Cardiac muscle cell (in vitro differentiated cells and primary cell): ENCODE results near the gene TOP3B. TPM values are rescaled to one million over a fixed set of nuclear protein-coding genes. Genes with fewer than 3 reads are reported as not detected.

Experiments used
- DNase-seq, 2 donors: peaks; one replicate each; pipeline versions ENCODE4 v3.0.0 to v3.0.0-alpha.2; 2010 to 2017; ENCODE audit warnings: low read depth in 1 of 2, low spot score in 1 of 2
- H3K27ac ChIP-seq: fragments of 200-600 bp; sonication (generic); 2 replicates; pipeline ENCODE4 v1.5.1; 2016
- H3K27me3 ChIP-seq: fragments of 200-600 bp; sonication (generic); 2 replicates; pipeline ENCODE4 v1.6.0; 2016; ENCODE audit warnings: control low read depth
- H3K36me3 ChIP-seq: fragments of 200-600 bp; sonication (generic); 2 replicates; pipeline ENCODE4 v1.5.1; 2016; ENCODE audit warnings: control low read depth
- H3K4me1 ChIP-seq: fragments of 200-600 bp; sonication (generic); 2 replicates; pipeline ENCODE4 v1.8.1; 2017; ENCODE audit warnings: low read depth, mild to moderate bottlenecking, mixed run types
- H3K4me3 ChIP-seq: fragments of 200-600 bp; sonication (generic); 2 replicates; pipeline ENCODE4 v1.5.1; 2016; ENCODE audit warnings: mild to moderate bottlenecking
- H3K9me3 ChIP-seq: fragments of 200-600 bp; sonication (generic); 2 replicates; pipeline ENCODE4 v1.5.1; 2017; ENCODE audit warnings: low read depth, mild to moderate bottlenecking, control low read depth
- CTCF ChIP-seq: IDR thresholded peaks from 2 replicates; pipeline ENCODE4 v1.5.1; 2012; ENCODE audit warnings: low read depth, mild to moderate bottlenecking, low read length
- polyA plus RNA-seq: library from polyadenylated mRNA; unstranded; fragments of >200 nt; fragmentation: Nextera tagmentation; extraction: Ambion mirVana; gene quantifications from 2 replicates; pipeline ENCODE4 v1.2.1, GENCODE V29; 2016
- total RNA-seq: library from RNA; depleted of rRNA; stranded (reverse); fragments of >200 nt; gene quantifications from 2 replicates; pipeline ENCODE4 v1.2.3, GENCODE V29; 2016

The TOP3B gene
- total and polyA plus RNA-seq, 2 experiments from 2014 or later = 30.7 to 43.6 TPM

GRCh38 chr22:21936151-21936775, 46.3 kb downstream of the TOP3B start:
- TF ChIP-seq CTCF = no peak
- DNase-seq = no peak
- no peaks in the 10 kb centered on the region for H3K9me3 ChIP-seq
- no peaks in the 10 kb centered on the region for H3K4me1 ChIP-seq
- H3K36me3 ChIP-seq = peaks cover 9% of the 10 kb centered on the region
- no peaks in the 10 kb centered on the region for H3K27me3 ChIP-seq
- no peak overlapping the region for H3K27ac ChIP-seq
- no peak overlapping the region for H3K4me3 ChIP-seq

GRCh38 chr22:21933910-21934309, 48.7 kb downstream of the TOP3B start:
- no peak for DNase-seq
- Histone ChIP-seq H3K27me3 (no peaks in the 10 kb centered on the region), H3K9me3 (no peaks in the 10 kb centered on the region), H3K36me3 (peaks cover 9% of the 10 kb centered on the region), H3K4me1 (no peaks in the 10 kb centered on the region), H3K27ac (no peak overlapping the region), H3K4me3 (no peak overlapping the region)
- no peak for TF ChIP-seq CTCF

- DNase-seq = no peak
- no peaks in the 10 kb centered on the region for H3K4me1 ChIP-seq
- H3K9me3 ChIP-seq = no peaks in the 10 kb centered on the region
- no peak for TF ChIP-seq CTCF
- H3K36me3 ChIP-seq = peaks cover 9% of the 10 kb centered on the region
- no peak overlapping the region for H3K4me3 ChIP-seq
- H3K27ac ChIP-seq = no peak overlapping the region
- no peaks in the 10 kb centered on the region for H3K27me3 ChIP-seq
These were observed 49.2 kb downstream of the TOP3B start for GRCh38 chr22:21933413-21933812.

GRCh38 chr22:21932347-21932746, 50.2 kb downstream of the TOP3B start:
- TF ChIP-seq CTCF = no peak
- Histone ChIP-seq H3K4me1 (no peaks in the 10 kb centered on the region), H3K4me3 (no peak overlapping the region), H3K27ac (no peak overlapping the region), H3K27me3 (no peaks in the 10 kb centered on the region), H3K36me3 (peaks cover 9% of the 10 kb centered on the region), H3K9me3 (no peaks in the 10 kb centered on the region)
- no peak for DNase-seq

GRCh38 chr22:21931056-21931455, 51.5 kb downstream of the TOP3B start:
- Histone ChIP-seq H3K27ac (no peak overlapping the region), H3K27me3 (no peaks in the 10 kb centered on the region), H3K36me3 (peaks cover 9% of the 10 kb centered on the region), H3K9me3 (no peaks in the 10 kb centered on the region), H3K4me3 (no peak overlapping the region), H3K4me1 (no peaks in the 10 kb centered on the region)
- no peak for TF ChIP-seq CTCF
- no peak for DNase-seq
